Stimulated activated CD4-positive, alpha-beta T cell treated with anti-CD3 and anti-CD28 coated beads, TNF-alpha, amount 100 ng/mL, for 1 hour (primary cell): ENCODE measurements around the gene MPZL1.

ENCODE experiments used
- DNase-seq, 3 donors: peaks; one replicate each; pipeline ENCODE4 v3.0.0-alpha.2; 2020; ENCODE audit warnings: low read depth in 3 of 3, low spot score in 1 of 3

The MPZL1 gene

GRCh38 chr1:167776151-167776550, 54.4 kb downstream of the MPZL1 start:
- DNase-seq: no peak

GRCh38 chr1:167776616-167777268, 55.0 kb downstream of the MPZL1 start:
- DNase-seq: no peak

DNA sequence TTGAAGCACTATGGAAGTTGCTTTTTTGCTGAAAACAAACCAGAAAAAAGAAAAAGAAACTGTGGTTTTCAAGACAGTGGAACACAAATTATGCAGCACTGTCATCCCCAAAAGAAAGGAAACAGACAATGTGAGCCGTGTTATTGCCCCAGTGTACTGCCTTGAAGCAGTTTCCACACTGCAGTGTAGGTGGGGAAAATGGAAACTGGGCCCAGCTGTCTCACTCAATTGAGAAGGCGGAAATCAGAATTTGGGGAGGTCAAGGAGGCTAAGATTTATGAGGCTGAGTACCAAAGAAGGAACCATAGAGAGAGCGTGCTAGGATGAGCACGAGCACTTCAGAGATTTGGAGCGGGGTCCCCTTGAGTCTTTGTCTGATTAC, 55.5 kb downstream of the MPZL1 start:
- no peak for DNase-seq

- DNase-seq: no peak
Observed at GRCh38 chr1:167781558-167781957, 59.8 kb downstream of the MPZL1 start.

DNA sequence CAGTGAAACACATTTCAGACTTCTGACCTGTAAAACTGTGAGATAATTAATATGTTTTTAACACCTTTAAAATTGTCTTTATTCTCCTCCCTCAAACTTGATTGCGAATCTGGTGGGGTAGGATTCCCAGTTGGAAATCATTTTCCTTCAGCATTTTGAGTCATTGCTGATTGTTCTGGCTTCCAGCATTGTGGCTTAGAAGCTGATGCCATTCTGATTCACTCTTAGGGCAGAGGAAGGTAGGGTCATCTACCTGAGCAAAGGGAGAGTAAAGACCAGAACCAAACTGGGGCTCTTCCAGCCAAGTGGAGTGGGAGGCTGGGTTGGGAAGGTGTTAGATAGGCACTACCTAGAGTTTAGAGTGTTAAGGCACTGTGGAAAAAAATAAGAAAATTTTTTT, 61.2 kb downstream of the MPZL1 start:
- DNase-seq: no peak

- DNase-seq: no peak
Observed at GRCh38 chr1:167784876-167785550, 63.2 kb downstream of the MPZL1 start.

DNA sequence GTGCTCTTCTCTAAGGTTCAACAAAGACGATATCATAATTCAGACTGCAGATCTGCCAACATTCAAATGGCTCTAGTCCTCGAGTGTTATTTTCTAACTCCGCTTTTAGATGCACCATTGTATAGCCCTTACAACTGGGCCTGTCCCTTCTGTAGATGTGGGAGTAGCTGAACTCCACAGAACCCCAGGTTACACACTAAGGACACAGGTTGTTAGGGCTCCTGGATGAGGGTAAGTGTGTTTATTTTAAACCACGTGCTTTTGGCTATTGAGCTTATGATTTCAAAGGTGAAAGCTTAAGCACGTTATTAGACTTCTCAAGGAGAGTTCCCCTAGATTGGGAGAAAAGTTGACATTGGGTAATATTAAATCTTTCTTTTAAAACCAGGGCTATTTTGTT, 64.7 kb downstream of the MPZL1 start:
- DNase-seq: no peak

GRCh38 chr1:167789501-167789900, 67.7 kb downstream of the MPZL1 start:
- DNase-seq: no peak

DNA sequence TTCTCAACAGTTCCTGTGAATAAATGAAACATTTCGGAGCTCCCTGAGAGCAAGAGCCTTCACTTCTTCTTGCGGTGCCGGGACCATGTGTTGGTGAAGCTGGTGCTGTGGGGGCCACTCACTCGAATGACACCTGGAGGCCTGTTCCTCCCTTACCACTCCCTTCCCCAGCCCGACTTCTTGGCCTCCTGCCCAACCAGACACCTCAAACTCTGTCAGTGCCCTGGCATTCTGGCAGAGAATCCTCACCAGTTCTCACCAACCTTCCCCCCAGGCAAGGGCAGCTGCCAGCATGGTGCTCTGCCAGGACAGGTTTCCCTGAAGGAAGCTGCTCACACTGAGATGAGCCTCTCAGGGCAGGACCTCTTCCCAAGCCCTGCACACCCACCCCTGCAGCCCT, 68.3 kb downstream of the MPZL1 start:
- DNase-seq: no peak

GRCh38 chr1:167791281-167792187, 69.8 kb downstream of the MPZL1 start:
- DNase-seq: no peak

- DNase-seq: no peak
Observed at GRCh38 chr1:167792188-167792565, 70.4 kb downstream of the MPZL1 start.

DNA sequence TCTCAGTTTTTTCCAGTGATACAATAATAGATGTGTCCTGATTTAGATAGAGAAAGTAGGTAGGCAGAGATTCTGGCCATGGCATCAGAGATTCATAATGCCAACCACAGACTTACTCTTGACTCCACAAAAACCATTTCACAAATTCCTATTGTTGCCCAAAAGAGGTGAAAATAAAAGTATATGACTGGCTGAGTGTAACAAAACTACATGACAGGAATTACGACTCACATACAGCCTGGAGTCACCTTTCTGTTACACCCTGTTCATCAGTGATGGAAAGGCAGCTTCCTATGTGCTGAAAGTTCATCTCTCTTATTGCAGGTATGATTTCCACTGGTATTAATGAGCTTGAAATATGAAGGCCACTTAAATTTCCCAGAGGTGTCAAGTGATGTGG, 72.3 kb downstream of the MPZL1 start:
- no peak for DNase-seq

- no peak for DNase-seq
Observed at GRCh38 chr1:167795810-167796740, 74.3 kb downstream of the MPZL1 start.

DNA sequence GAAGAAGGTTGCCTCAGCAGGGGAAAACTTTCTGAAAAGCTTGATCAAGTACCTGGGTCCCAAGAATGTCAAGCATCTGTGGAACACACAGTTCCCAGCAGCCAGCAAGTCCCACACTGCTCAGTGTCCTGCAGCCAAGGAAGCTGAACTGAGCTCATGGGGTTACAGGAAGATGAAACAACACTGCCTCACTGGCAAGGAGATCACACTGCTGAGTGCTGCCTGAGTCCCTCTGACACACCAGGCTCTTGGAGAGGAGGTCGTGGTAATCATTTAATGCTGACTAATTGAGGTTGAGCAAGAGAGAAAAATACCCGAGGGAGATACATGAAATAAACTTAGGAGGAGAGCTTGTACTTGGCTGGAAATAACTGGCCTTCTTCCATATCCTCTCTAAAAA, 75.2 kb downstream of the MPZL1 start:
- no peak for DNase-seq

DNA sequence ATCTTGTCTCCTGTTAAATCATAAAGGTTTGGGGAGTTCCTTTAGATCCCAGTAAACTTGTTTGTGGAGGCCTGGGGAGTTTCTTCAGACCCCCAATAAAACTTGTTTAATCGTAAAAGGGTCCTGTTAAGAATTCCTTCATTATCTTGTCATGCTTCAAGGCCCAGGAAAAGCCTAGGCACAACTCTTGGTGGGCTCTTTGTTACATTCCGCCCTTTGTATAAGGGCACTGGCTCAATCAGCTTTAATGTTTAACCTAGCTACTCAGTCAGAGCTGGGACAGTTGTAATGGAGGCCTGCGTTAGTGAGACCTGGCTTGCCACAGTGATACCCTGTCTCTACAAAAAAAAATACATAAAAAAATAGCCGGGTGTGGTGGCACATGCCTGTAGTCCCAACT, 77.2 kb downstream of the MPZL1 start:
- DNase-seq: no peak

- DNase-seq: no peak
Observed at GRCh38 chr1:167799747-167800146, 78.0 kb downstream of the MPZL1 start.

DNA sequence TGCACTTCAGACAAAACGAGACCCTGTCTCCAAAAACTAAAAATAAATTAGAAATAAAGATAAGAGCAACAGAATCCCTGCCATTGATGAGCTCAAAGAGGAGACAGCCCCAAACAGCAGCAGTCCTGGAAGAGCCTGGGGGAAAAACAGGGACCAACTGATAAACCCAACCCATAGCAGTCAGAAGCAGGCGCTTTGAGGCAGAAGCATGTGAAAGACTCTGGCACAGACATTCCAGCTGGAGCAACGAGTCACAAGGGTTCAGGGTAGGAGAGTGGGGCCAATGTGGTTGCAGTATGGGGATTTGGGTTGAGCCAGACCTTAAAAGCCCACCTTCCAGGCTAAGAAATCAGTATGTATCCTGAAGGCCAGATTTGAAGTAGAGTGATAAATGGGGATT, 78.5 kb downstream of the MPZL1 start:
- DNase-seq: no peak

- DNase-seq: no peak
Observed at GRCh38 chr1:167802235-167802634, 80.5 kb downstream of the MPZL1 start.

DNA sequence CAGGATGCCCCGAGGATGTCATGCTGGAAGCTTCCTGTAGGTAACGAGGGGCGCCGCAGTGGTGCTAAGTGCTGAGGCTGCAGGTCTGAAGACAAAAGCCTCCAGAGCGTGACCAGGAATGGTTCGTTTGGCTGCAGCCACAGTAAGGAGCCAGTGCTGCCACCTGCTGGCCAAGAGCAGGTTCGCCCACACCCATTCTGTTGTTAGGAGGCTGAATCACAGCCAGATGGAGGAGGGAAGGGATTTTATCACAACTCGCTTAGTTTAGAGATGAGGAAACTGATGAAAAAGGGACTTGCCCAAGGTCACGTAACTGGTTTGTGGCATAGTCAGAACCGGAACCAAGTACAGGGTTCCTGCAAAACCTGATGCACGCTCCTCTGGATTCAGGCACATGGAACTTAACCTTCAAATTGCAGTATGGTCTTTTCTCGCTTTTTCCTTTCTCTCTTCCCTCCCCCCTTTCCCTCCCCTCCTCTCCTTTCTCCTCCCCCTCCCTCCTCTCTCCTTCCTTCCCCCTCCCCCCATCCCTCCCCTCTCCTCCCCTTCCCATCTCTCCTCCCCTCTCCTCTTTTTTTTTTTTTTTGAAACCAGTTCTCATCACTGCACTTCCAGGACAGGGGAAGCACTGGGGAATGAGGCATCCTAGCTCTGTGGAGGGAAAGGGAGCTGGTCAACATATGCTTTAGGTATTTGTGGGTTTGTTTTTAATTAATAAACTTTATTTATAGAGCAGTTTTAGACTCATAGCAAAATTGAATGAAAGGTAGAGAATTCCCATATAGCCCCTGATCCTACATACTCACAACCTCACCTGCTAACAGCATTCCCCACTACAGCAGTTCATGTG, 81.8 kb downstream of the MPZL1 start:
- DNase-seq: peak; percentile 58 to 82 (median 61)

DNA sequence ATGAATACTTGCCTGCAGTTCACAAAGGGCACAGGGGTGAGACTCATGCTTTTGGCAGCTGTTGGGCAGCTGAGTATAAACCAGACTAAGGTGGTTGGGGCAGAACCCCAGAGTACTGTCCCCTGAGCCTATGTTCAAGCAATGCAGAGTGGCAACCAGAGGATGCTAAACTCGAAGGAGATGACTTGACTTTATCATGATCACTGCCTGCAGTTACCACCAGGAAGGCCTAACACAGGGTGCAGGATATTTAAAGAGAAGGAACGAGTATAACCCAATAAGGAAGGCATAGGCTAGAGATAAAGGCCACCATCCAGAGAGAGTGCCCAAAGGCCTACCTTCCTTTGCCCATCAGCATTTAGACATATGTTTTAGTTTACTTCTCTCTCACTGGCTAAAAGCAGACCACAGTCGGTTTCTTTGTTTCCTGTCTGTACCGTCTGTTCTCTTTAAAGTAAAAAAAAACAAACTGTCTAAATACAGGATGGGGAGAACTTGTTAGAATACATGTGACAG, 83.3 kb downstream of the MPZL1 start:
- DNase-seq: no peak
